Measurements from ENCODE around the gene KCNF1. TPM values are rescaled to one million over a fixed set of nuclear protein-coding genes. Genes with fewer than 3 reads are reported as not detected.

Gene KCNF1
- total RNA-seq, 1 experiment from 2014 or later, result 3.2 TPM

DNA sequence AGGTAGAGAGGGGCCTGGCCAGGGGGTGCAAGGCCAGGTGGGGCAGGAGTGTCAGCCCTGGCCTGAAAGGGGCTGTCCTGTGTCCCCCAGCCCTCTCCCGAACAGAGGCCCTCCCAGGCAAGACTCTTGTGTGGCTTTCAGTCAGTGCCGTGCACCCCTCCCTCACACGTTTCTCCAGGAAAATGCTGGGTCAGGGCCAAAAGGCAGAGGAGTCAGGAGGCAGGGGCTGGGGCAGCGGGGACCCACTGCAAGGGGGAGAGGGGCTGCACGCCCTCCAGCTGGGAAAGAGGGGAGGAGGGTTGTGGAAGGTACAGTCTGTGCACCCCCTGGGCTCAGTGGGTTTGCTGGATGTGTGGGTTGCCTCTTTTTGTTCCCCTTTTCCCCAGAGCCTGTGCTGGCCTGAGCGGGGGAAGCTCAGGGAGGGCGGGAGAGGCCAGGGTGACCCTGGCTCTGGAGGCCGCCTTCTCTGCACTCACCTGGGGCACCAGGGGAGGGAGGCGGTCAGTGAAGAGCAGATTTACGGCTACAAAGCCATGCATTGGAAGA, 4.1 kb downstream of the KCNF1 start:
- Histone ChIP-seq H3K9ac (ENCODE audit: extremely low read depth, insufficient read length, low read length) (no peak overlapping the region), H3T11ph (ENCODE audit: low read length) (no peak overlapping the region), H3K23me2 (ENCODE audit: insufficient read length, low read depth, low read length, poor library complexity, severe bottlenecking) (no peaks in the 10 kb centered on the region), H3K14ac (ENCODE audit: insufficient read depth, low read length) (no peak overlapping the region), H3K18ac (ENCODE audit: insufficient read length, low read depth, low read length) (no peak overlapping the region), H3K27me3 (ENCODE audit: insufficient read depth, low read length) (peaks cover 14% of the 10 kb centered on the region; the same call in 1 of the 2 replicates), H2BK20ac (ENCODE audit: low read depth, low read length, poor library complexity, severe bottlenecking) (no peak overlapping the region), H3K23ac (ENCODE audit: insufficient read length, low read depth, low read length) (no peak overlapping the region), H3K79me2 (ENCODE audit: insufficient read depth, low read length) (no peaks in the 10 kb centered on the region), H3K4me1 (ENCODE audit: insufficient read depth, low read length) (peaks cover 11% of the 10 kb centered on the region; the same call in 1 of the 2 replicates), H2BK5ac (ENCODE audit: insufficient read length, low read length) (no peak overlapping the region), H2AFZ (ENCODE audit: low read length) (no peak overlapping the region), H2BK12ac (ENCODE audit: insufficient read length, low read depth, low read length) (no peak overlapping the region), H4K5ac (ENCODE audit: insufficient read length, low read depth, low read length) (no peak overlapping the region), H2BK120ac (ENCODE audit: low read depth, low read length, poor library complexity, severe bottlenecking) (no peak overlapping the region), H3K4me2 (ENCODE audit: insufficient read depth, insufficient read length, low read length) (no peak overlapping the region), H3K56ac (ENCODE audit: insufficient read length, low read depth, low read length) (no peak overlapping the region), H3K79me1 (ENCODE audit: insufficient read depth, low read depth, low read length, poor library complexity, severe bottlenecking) (no peaks in the 10 kb centered on the region), H4K8ac (replicated peaks; ENCODE audit: insufficient read length, low read depth, low read length) (no peak overlapping the region), H2AK5ac (ENCODE audit: insufficient read length, low read length) (no peak overlapping the region), H3K27ac (ENCODE audit: insufficient read length, low read depth, low read length) (no peak overlapping the region), H3K9me3 (ENCODE audit: control insufficient read depth, low read depth, low read length) (no peaks in the 10 kb centered on the region), H4K20me1 (ENCODE audit: control insufficient read depth, insufficient read depth, insufficient read length) (peaks cover 2% of the 10 kb centered on the region), H3K4ac (ENCODE audit: low read depth, low read length) (no peak overlapping the region), H2BK15ac (ENCODE audit: low read depth, low read length) (no peak overlapping the region), H4K91ac (ENCODE audit: insufficient read length, low read depth, low read length) (no peak overlapping the region)
- Mint-ChIP-seq H3K27ac (0 out of 7 replicates have a peak overlapping the region, but pooled peaks of 1 of the 3 experiments have one; percentile 35), H3K9me3 (peaks cover 2 to 8% of the 10 kb centered on the region in 2 experiments; a peak in 4 of 5 replicates), H3K4me1 (peaks cover 34 to 58% of the 10 kb centered on the region in 2 experiments), H3K4me3 (no peak overlapping the region), H3K36me3 (ENCODE audit: insufficient read depth in 1 of 3, low read depth in 3 of 3) (peaks cover 0 to 9% (median 2%) of the 10 kb centered on the region in 3 experiments; a peak in 4 of 7 replicates), H3K27me3 (ENCODE audit: low read depth) (peaks cover 52% of the 10 kb centered on the region)
- WGBS (ENCODE audit: extremely low coverage, insufficient read length, low lambda C conversion rate), result no CpG with 5 or more reads among the region's 10 CpGs
- DNase-seq, result peak; percentile 41
- TF ChIP-seq, protein P1, sequence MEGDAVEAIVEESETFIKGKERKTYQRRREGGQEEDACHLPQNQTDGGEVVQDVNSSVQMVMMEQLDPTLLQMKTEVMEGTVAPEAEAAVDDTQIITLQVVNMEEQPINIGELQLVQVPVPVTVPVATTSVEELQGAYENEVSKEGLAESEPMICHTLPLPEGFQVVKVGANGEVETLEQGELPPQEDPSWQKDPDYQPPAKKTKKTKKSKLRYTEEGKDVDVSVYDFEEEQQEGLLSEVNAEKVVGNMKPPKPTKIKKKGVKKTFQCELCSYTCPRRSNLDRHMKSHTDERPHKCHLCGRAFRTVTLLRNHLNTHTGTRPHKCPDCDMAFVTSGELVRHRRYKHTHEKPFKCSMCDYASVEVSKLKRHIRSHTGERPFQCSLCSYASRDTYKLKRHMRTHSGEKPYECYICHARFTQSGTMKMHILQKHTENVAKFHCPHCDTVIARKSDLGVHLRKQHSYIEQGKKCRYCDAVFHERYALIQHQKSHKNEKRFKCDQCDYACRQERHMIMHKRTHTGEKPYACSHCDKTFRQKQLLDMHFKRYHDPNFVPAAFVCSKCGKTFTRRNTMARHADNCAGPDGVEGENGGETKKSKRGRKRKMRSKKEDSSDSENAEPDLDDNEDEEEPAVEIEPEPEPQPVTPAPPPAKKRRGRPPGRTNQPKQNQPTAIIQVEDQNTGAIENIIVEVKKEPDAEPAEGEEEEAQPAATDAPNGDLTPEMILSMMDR (conservative IDR thresholded peaks at IDR 0.05), result no peak

Data from H9 (cell line).